K562 (cell line): ENCODE data around the gene ARHGAP26. TPM values are rescaled to one million over a fixed set of nuclear protein-coding genes. Genes with fewer than 3 reads are reported as not detected.

Experiments
- ATAC-seq: fragments of 200-7000 bp; cut with Tn5 transposase; 3 replicates; pipeline ENCODE4 v1.9.1; 2020; ENCODE audit warnings: moderate library complexity
- BruUV-seq: library from RNA; stranded (reverse); fragments of 400-500 nt; replicated peaks from 2 replicates; lab custom pipeline; 2021; lab: Mats Ljungman, UMichigan
- CTCF ChIA-PET: fragments of 300-600 bp; formaldehyde crosslinking; extraction: SDS; loops from one replicate; lab custom pipeline; 2021; ENCODE audit warnings: low intra/inter-chr PET ratio; lab: Yijun Ruan, JAX
- POLR2A ChIA-PET: fragments of 300-600, 350-650 bp; sonication (Branson Sonifier 250); formaldehyde crosslinking; extraction: SDS; loops from one replicate; lab custom pipeline; 2021; ENCODE audit warnings: antibody characterized with exemption, inconsistent platforms; lab: Yijun Ruan, JAX
- DNase-seq, 4 experiments: peaks; one replicate each; pipeline versions ENCODE4 v3.0.0 to v3.0.0-alpha.2; 2011 to 2018; ENCODE audit warnings: low spot score in 3 of 4, mixed read lengths in 3 of 4; ENCODE audit errors: extremely low read depth in 1 of 4
- FAIRE-seq: peaks from 2 replicates; lab custom pipeline; 2011; peaks lifted over from hg19 to GRCh38; lab: Jason Lieb, UNC
- H2AFZ ChIP-seq: 2 replicates; pipeline ENCODE4 v1.6.0; 2011; ENCODE audit warnings: low read depth, low read length, control low read depth, inconsistent platforms
- H3K27ac ChIP-seq: fragments of 200-600 bp; 3 replicates; pipeline ENCODE4 v1.8.0; 2011; ENCODE audit warnings: low read depth, mild to moderate bottlenecking, control low read depth, inconsistent platforms, low read length, moderate library complexity, mixed read lengths; ENCODE audit errors: extremely low read depth
- H3K27me3 ChIP-seq, 2 experiments: fragments of 300-600 bp in 1 of 2; 2 replicates in 1 of 2; 3 replicates in 1 of 2; pipeline versions ENCODE4 v1.6.0 to v1.8.0; 2011; ENCODE audit warnings: inconsistent platforms in 2 of 2, low read length in 2 of 2, mild to moderate bottlenecking in 1 of 2, mixed read lengths in 1 of 2, moderate library complexity in 1 of 2; ENCODE audit not compliant: control insufficient read depth in 2 of 2, insufficient read depth in 2 of 2
- H3K36me3 ChIP-seq: fragments of 300-600 bp; 3 replicates; pipeline ENCODE4 v1.8.0; 2011; ENCODE audit warnings: mild to moderate bottlenecking, low read length, inconsistent platforms; ENCODE audit not compliant: control insufficient read depth, insufficient read depth
- H3K4me1 ChIP-seq, 2 experiments: fragments of 200-600 bp in 1 of 2; replicated peaks in 1 of 2; 2 replicates in 1 of 2; 3 replicates in 1 of 2; pipeline versions ENCODE4 v1.5.1 to v1.8.0; 2011; ENCODE audit warnings: inconsistent platforms in 2 of 2, low read length in 2 of 2, mild to moderate bottlenecking in 1 of 2, mixed read lengths in 1 of 2, moderate library complexity in 1 of 2; ENCODE audit not compliant: control insufficient read depth in 2 of 2, insufficient read depth in 2 of 2
- H3K4me2 ChIP-seq: 2 replicates; pipeline ENCODE4 v1.6.1; 2011; ENCODE audit warnings: low read length, control low read depth, inconsistent platforms, mixed read lengths; ENCODE audit not compliant: insufficient read depth
- H3K4me3 ChIP-seq: fragments of 200-600 bp; sonication (generic), shearing (Covaris generic); 2 replicates; pipeline ENCODE4 v1.5.1; 2016; ENCODE audit warnings: control low read depth, inconsistent platforms
- H3K79me2 ChIP-seq: fragments of 200-600 bp; 3 replicates; pipeline ENCODE4 v1.8.0; 2011; ENCODE audit warnings: low read length, inconsistent platforms; ENCODE audit not compliant: control insufficient read depth, insufficient read depth
- H3K9ac ChIP-seq, 2 experiments: 2 replicates each; pipeline versions ENCODE4 v1.6.0 to v1.6.1; 2011; ENCODE audit warnings: low read depth in 2 of 2, low read length in 2 of 2, control low read depth in 1 of 2, inconsistent platforms in 1 of 2, mild to moderate bottlenecking in 1 of 2, mixed read lengths in 1 of 2; ENCODE audit not compliant: insufficient read depth in 1 of 2
- H3K9me1 ChIP-seq: one replicate; pipeline ENCODE4 v1.6.0; 2011; ENCODE audit warnings: inconsistent platforms, mild to moderate bottlenecking, low read length, moderate library complexity; ENCODE audit not compliant: control insufficient read depth, insufficient read depth
- H3K9me3 ChIP-seq: replicated peaks from 2 replicates; pipeline ENCODE4 v1.5.1; 2011; ENCODE audit warnings: low read depth, low read length, inconsistent platforms; ENCODE audit not compliant: control insufficient read depth, insufficient read depth
- H4K20me1 ChIP-seq: replicated peaks from 2 replicates; pipeline ENCODE4 v1.6.1; 2011; ENCODE audit warnings: low read length, inconsistent platforms, mixed read lengths; ENCODE audit not compliant: control insufficient read depth, insufficient read depth
- HMG20A ChIP-seq: fragments of 450-650 bp; formaldehyde crosslinking; conservative IDR thresholded peaks from 2 replicates; pipeline ENCODE4 v1.4.0; 2020; ENCODE audit warnings: mild to moderate bottlenecking, mixed read lengths
- HNRNPL ChIP-seq: fragments of 200-400 bp; formaldehyde crosslinking; IDR thresholded peaks from 2 replicates; pipeline ENCODE4 v1.6.1; 2017; ENCODE audit warnings: low read depth, mild to moderate bottlenecking, low read length
- MAFK ChIP-seq: IDR thresholded peaks from 2 replicates; pipeline ENCODE4 v1.6.1; 2011; ENCODE audit warnings: low read length, improper control_type of control experiment
- MEF2A ChIP-seq: IDR thresholded peaks from 2 replicates; pipeline ENCODE4 v1.6.1; 2011; ENCODE audit warnings: low read depth, mild to moderate bottlenecking, low read length, moderate library complexity; ENCODE audit not compliant: control insufficient read depth
- NFXL1 ChIP-seq: fragments of 450-650 bp; formaldehyde crosslinking; IDR thresholded peaks from 2 replicates; pipeline ENCODE4 v1.4.0; 2021; ENCODE audit warnings: mild to moderate bottlenecking
- PCBP2 ChIP-seq: fragments of 200-400 bp; formaldehyde crosslinking; IDR thresholded peaks from 2 replicates; pipeline ENCODE4 v1.6.1; 2018; ENCODE audit warnings: low read length, low read depth, mild to moderate bottlenecking, moderate library complexity; ENCODE audit not compliant: poor library complexity, severe bottlenecking
- PTTG1 ChIP-seq: fragments of 450-650 bp; IDR thresholded peaks from 2 replicates; pipeline ENCODE4 v1.6.1; 2016; ENCODE audit warnings: low read depth, mild to moderate bottlenecking, missing genetic modification characterization, missing compliant biosample characterization
- SETDB1 ChIP-seq: IDR thresholded peaks from one replicate; pipeline ENCODE4 v1.6.1; 2012; ENCODE audit warnings: low read length, control low read depth, inconsistent platforms
- SIN3A ChIP-seq, 2 experiments: fragments of 150-350 bp in 1 of 2; IDR thresholded peaks; 2 replicates each; pipeline ENCODE4 v1.6.1; 2011 to 2016; ENCODE audit warnings: borderline replicate concordance in 2 of 2, low read depth in 2 of 2, low read length in 2 of 2, mild to moderate bottlenecking in 2 of 2, moderate library complexity in 2 of 2; ENCODE audit not compliant: control insufficient read depth in 1 of 2
- TRIM28 ChIP-seq: fragments of 450-650 bp; IDR thresholded peaks from 2 replicates; pipeline ENCODE4 v1.6.1; 2017
- ZNF24 ChIP-seq: fragments of 450-650 bp; IDR thresholded peaks from 2 replicates; pipeline ENCODE4 v1.6.1; 2016
- WGBS: fragments of 100-300 bp; shearing (Covaris generic); methylation state at CpG from one replicate; pipeline ENCODE4 v1.1.6; 2016; ENCODE audit warnings: low coverage, mixed read lengths; ENCODE audit not compliant: insufficient coverage; ENCODE audit errors: missing lambda C conversion rate; 5-methylcytosine and 5-hydroxymethylcytosine counted together
- in situ Hi-C: fragments of 300-500 bp; cut with MboI; formaldehyde crosslinking; loops from 4 replicates; pipeline ENCODE4 v1.15.0; 2018; ENCODE audit warnings: inconsistent platforms, mixed read lengths
- intact Hi-C: fragments of 100-400 bp; cut with micrococcal nuclease; formaldehyde crosslinking; loops from 2 replicates; pipeline ENCODE4 v1.14.2; 2022
- polyA plus RNA-seq, 8 experiments: library from polyadenylated mRNA; depleted of rRNA in 4 of 8; stranded (reverse) in 5 of 8; unstranded in 3 of 8; fragments of >200 nt; fragmentation: Nextera tagmentation in 2 of 8; fragmentation: Illumina TruSeq in 1 of 8; extraction: Ambion mirVana in 2 of 8; extraction: Trizol in 1 of 8; gene quantifications; 2 replicates each; pipeline versions ENCODE4 v1.2.1 to v1.2.3, GENCODE V29; 2011 to 2014; ENCODE audit warnings: inconsistent platforms in 1 of 8, missing spikeins in 1 of 8
- total RNA-seq, 7 experiments: library from RNA; depleted of rRNA in 6 of 7; stranded (reverse); fragments of >200 nt in 6 of 7; fragmentation: Illumina TruSeq in 2 of 7; extraction: Trizol in 2 of 7; gene quantifications; 2 replicates each; pipeline versions ENCODE4 v1.2.1 to v1.2.3, GENCODE V29; 2011 to 2021; ENCODE audit warnings: low replicate concordance in 1 of 7
- TF ChIP-seq, protein P1 (sequence below): sonication (generic); formaldehyde crosslinking; IDR thresholded peaks from 2 replicates; pipeline ENCODE4 v1.8.1; 2023; ENCODE audit warnings: mild to moderate bottlenecking, missing genetic modification reagents
- TF ChIP-seq, protein P2 (sequence below): fragments of 250-450 bp; sonication (Bioruptor Pico); IDR thresholded peaks from 2 replicates; pipeline ENCODE4 v1.8.0; 2022; ENCODE audit warnings: moderate library complexity, mild to moderate bottlenecking, inconsistent platforms
- TF ChIP-seq, protein P3 (sequence below): fragments of 250-450 bp; sonication (Bioruptor Pico); IDR thresholded peaks from 2 replicates; pipeline ENCODE4 v1.5.0; 2020; ENCODE audit warnings: mild to moderate bottlenecking
- TF ChIP-seq, protein P4 (sequence below): fragments of 250-450 bp; sonication (Bioruptor Pico); IDR thresholded peaks from 2 replicates; pipeline ENCODE4 v1.4.0; 2020

ARHGAP26 gene
- total and polyA plus RNA-seq, 9 of the 15 experiments (the other 6 are each of a cell fraction or from before 2014, with no cell fraction given): 0.13 to 1.1 (median 0.55) TPM

DNA sequence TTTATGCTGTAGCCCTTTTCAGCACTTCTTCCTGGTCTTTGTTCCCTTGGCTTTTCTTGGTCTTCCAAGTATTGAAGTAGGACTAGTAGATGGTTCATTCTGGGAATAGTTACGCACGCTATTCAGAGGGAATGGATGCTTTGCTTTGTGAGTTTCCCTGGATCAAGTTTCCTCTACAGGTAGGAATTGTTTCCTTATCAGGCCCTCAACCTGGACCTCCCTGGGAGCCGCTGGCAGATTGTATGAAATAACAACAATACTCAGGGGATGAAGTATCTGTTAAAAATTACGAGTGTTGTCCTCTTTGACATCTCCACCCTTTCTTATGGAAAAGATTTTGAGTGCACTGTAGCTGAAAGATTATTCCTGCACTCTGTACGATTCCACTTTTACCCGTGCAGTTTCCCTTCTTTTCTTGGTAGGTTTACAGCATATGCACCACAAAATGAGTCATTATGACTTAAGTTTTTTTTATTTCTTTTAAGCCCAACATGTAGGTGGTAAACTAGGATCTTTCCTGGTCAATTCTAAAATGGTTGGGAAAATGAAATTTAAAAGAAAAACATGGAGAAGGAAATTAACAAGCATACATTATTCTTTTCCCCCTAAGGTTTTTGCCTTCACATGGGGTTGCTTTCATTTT, 57.9 kb downstream of the ARHGAP26 start:
- Histone ChIP-seq H3K4me1 (no peaks in the 10 kb centered on the region; a peak in 1 of 5 replicates), H3K27ac (no peak overlapping the region), H4K20me1 (no peaks in the 10 kb centered on the region), H3K79me2 (no peaks in the 10 kb centered on the region), H3K9me3 (no peaks in the 10 kb centered on the region), H3K4me2 (no peak overlapping the region), H3K27me3 (peaks cover 2 to 9% of the 10 kb centered on the region in 2 experiments; a peak in 2 of 5 replicates), H3K36me3 (no peaks in the 10 kb centered on the region), H3K4me3 (no peak overlapping the region), H2AFZ (no peak overlapping the region), H3K9me1 (no peaks in the 10 kb centered on the region), H3K9ac (no peak overlapping the region)
- in situ Hi-C loops: no loop called here
- ChIA-PET POLR2A (interaction anchor here (0.7 to 2.0 kb wide), 3 partner anchors 9 to 26 kb away, joined by 3 to 6 read pairs (median 3); no protein-coding TSS in a partner anchor), CTCF (no interaction called here)
- FAIRE-seq: no peak
- DNase-seq: no peak
- no peak for TF ChIP-seq MAFK
- TF ChIP-seq, protein P1, sequence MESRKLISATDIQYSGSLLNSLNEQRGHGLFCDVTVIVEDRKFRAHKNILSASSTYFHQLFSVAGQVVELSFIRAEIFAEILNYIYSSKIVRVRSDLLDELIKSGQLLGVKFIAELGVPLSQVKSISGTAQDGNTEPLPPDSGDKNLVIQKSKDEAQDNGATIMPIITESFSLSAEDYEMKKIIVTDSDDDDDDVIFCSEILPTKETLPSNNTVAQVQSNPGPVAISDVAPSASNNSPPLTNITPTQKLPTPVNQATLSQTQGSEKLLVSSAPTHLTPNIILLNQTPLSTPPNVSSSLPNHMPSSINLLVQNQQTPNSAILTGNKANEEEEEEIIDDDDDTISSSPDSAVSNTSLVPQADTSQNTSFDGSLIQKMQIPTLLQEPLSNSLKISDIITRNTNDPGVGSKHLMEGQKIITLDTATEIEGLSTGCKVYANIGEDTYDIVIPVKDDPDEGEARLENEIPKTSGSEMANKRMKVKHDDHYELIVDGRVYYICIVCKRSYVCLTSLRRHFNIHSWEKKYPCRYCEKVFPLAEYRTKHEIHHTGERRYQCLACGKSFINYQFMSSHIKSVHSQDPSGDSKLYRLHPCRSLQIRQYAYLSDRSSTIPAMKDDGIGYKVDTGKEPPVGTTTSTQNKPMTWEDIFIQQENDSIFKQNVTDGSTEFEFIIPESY (CRISPR knock-in tag): no peak
- TF ChIP-seq, protein P2, sequence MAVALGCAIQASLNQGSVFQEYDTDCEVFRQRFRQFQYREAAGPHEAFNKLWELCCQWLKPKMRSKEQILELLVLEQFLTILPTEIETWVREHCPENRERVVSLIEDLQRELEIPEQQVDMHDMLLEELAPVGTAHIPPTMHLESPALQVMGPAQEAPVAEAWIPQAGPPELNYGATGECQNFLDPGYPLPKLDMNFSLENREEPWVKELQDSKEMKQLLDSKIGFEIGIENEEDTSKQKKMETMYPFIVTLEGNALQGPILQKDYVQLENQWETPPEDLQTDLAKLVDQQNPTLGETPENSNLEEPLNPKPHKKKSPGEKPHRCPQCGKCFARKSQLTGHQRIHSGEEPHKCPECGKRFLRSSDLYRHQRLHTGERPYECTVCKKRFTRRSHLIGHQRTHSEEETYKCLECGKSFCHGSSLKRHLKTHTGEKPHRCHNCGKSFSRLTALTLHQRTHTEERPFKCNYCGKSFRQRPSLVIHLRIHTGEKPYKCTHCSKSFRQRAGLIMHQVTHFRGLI (CRISPR knock-in tag): no peak
- TF ChIP-seq ZNF24: no peak
- no peak for TF ChIP-seq SETDB1
- no peak for TF ChIP-seq SIN3A (IDR thresholded peaks at IDR 0.05; ENCODE audit: borderline replicate concordance in 2 of 2, control insufficient read depth in 1 of 2, low read depth in 2 of 2, low read length in 2 of 2)
- TF ChIP-seq TRIM28: no peak
- no peak for TF ChIP-seq MEF2A
- TF ChIP-seq PTTG1 (tag): no peak
- TF ChIP-seq NFXL1 (CRISPR knock-in tag): no peak
- no peak for TF ChIP-seq HNRNPL
- TF ChIP-seq, protein P3, sequence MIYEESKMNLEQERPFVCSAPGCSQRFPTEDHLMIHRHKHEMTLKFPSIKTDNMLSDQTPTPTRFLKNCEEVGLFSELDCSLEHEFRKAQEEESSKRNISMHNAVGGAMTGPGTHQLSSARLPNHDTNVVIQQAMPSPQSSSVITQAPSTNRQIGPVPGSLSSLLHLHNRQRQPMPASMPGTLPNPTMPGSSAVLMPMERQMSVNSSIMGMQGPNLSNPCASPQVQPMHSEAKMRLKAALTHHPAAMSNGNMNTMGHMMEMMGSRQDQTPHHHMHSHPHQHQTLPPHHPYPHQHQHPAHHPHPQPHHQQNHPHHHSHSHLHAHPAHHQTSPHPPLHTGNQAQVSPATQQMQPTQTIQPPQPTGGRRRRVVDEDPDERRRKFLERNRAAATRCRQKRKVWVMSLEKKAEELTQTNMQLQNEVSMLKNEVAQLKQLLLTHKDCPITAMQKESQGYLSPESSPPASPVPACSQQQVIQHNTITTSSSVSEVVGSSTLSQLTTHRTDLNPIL: no peak
- TF ChIP-seq, protein P4, sequence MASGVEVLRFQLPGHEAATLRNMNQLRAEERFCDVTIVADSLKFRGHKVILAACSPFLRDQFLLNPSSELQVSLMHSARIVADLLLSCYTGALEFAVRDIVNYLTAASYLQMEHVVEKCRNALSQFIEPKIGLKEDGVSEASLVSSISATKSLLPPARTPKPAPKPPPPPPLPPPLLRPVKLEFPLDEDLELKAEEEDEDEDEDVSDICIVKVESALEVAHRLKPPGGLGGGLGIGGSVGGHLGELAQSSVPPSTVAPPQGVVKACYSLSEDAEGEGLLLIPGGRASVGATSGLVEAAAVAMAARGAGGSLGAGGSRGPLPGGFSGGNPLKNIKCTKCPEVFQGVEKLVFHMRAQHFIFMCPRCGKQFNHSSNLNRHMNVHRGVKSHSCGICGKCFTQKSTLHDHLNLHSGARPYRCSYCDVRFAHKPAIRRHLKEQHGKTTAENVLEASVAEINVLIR (CRISPR knock-in tag): no peak
- no peak for TF ChIP-seq HMG20A (CRISPR knock-in tag)
- no peak for TF ChIP-seq PCBP2
- BruUV-seq: no TSS peak
- intact Hi-C loops: no loop called here
- 15% methylated on average over 6 of the region's 6 CpGs for WGBS
- ATAC-seq: no peak
